ENCODE data around the gene ASIC4. TPM values are rescaled to one million over a fixed set of nuclear protein-coding genes. Genes with fewer than 3 reads are reported as not detected.

The ASIC4 gene
- total RNA-seq, 1 experiment from 2014 or later: 0.79 TPM

DNA sequence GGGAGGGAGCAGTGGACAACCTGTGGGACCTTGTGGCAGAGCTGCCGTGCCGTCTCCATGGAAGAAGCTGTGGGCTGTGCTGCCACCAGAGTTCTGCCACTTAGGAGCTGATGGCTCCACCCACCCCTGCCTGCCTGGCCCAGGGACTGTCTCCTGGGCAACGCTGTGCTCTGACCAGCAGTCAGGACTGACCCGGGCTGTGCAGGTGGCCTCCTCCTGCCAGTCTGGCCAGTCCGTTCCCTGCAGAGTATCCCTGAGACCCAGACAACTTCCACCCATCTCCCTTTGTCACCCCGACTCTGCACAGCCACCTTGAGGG, 12.8 kb downstream of the ASIC4 start (continued):
- TF ChIP-seq, protein P1, sequence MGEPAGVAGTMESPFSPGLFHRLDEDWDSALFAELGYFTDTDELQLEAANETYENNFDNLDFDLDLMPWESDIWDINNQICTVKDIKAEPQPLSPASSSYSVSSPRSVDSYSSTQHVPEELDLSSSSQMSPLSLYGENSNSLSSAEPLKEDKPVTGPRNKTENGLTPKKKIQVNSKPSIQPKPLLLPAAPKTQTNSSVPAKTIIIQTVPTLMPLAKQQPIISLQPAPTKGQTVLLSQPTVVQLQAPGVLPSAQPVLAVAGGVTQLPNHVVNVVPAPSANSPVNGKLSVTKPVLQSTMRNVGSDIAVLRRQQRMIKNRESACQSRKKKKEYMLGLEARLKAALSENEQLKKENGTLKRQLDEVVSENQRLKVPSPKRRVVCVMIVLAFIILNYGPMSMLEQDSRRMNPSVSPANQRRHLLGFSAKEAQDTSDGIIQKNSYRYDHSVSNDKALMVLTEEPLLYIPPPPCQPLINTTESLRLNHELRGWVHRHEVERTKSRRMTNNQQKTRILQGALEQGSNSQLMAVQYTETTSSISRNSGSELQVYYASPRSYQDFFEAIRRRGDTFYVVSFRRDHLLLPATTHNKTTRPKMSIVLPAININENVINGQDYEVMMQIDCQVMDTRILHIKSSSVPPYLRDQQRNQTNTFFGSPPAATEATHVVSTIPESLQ (CRISPR knock-in tag; IDR thresholded peaks at IDR 0.05): no peak
- TF ChIP-seq ELF4 (CRISPR knock-in tag; IDR thresholded peaks at IDR 0.05; ENCODE audit: low read depth): no peak
- TF ChIP-seq CTCF (IDR thresholded peaks at IDR 0.05): no peak
- TF ChIP-seq ZMAT4 (CRISPR knock-in tag; IDR thresholded peaks at IDR 0.05): no peak
- TF ChIP-seq ZBTB43 (CRISPR knock-in tag; IDR thresholded peaks at IDR 0.05): no peak

DNA sequence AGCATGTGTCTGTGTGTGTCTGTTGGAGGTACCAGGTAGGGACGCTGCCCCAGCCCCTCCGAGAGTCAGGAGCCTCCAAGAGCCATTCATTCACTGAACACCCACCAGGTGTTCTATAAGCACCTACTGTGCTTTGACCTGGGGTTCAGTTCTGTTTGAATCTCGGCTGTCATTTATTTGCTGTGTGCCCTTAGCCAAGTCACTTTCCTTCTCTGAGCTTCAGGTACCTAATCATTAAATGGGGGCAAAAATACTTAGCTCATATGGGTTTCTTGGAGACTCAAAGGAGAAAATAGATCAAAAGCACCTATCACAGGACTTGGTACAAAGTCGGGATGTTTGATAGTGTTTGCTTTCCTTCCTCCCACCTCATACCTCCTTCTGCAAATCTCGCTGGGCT, 13.2 kb downstream of the ASIC4 start:
- H3K36me3 Mint-ChIP-seq: no peaks in the 10 kb centered on the region
- CTCF ChIA-PET: interaction anchor here (1.0 to 41.3 kb wide), 10 partner anchors 10 to 140 kb away, joined by 3 to 2316 read pairs (median 8); partner anchors contain the start of genes ASIC4, DNPEP, GMPPA and OBSL1
- H3K4me3 Mint-ChIP-seq: no peak overlapping the region
- H3K27me3 Mint-ChIP-seq (ENCODE audit: low read depth): peaks cover 62% of the 10 kb centered on the region
- no peak for TF ChIP-seq SMAD4 (CRISPR knock-in tag; IDR thresholded peaks at IDR 0.05)
- no peak for TF ChIP-seq ZNF219 (CRISPR knock-in tag; IDR thresholded peaks at IDR 0.05; ENCODE audit: borderline replicate concordance)
- no peak for TF ChIP-seq ZNF281 (CRISPR knock-in tag; IDR thresholded peaks at IDR 0.05)
- TF ChIP-seq, protein P2, sequence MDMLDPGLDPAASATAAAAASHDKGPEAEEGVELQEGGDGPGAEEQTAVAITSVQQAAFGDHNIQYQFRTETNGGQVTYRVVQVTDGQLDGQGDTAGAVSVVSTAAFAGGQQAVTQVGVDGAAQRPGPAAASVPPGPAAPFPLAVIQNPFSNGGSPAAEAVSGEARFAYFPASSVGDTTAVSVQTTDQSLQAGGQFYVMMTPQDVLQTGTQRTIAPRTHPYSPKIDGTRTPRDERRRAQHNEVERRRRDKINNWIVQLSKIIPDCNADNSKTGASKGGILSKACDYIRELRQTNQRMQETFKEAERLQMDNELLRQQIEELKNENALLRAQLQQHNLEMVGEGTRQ (CRISPR knock-in tag; IDR thresholded peaks at IDR 0.05): no peak
- no peak for TF ChIP-seq CREM (CRISPR knock-in tag; IDR thresholded peaks at IDR 0.05)
- TF ChIP-seq, protein P3, sequence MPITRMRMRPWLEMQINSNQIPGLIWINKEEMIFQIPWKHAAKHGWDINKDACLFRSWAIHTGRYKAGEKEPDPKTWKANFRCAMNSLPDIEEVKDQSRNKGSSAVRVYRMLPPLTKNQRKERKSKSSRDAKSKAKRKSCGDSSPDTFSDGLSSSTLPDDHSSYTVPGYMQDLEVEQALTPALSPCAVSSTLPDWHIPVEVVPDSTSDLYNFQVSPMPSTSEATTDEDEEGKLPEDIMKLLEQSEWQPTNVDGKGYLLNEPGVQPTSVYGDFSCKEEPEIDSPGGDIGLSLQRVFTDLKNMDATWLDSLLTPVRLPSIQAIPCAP (CRISPR knock-in tag; IDR thresholded peaks at IDR 0.05): no peak
- TF ChIP-seq ELF4 (CRISPR knock-in tag; IDR thresholded peaks at IDR 0.05; ENCODE audit: low read depth): no peak
- H3K27ac Mint-ChIP-seq: no peak overlapping the region
- H3K4me1 Mint-ChIP-seq: peaks cover 48% of the 10 kb centered on the region
- DNase-seq (ENCODE audit: low spot score) (no peak), ATAC-seq (no peak)
- H3K9me3 Mint-ChIP-seq: no peaks in the 10 kb centered on the region
- POLR2A ChIA-PET: no interaction called here

Data from WTC11 (cell line).